Cardiac muscle cell (in vitro differentiated cells and primary cell): Measurements from ENCODE around the gene PDE10A. TPM values are rescaled to one million over a fixed set of nuclear protein-coding genes. Genes with fewer than 3 reads are reported as not detected.

Experiments
- DNase-seq, 2 donors: peaks; one replicate each; pipeline versions ENCODE4 v3.0.0 to v3.0.0-alpha.2; 2010 to 2017; ENCODE audit warnings: low read depth in 1 of 2, low spot score in 1 of 2
- H3K27ac ChIP-seq: fragments of 200-600 bp; sonication (generic); 2 replicates; pipeline ENCODE4 v1.5.1; 2016
- H3K27me3 ChIP-seq: fragments of 200-600 bp; sonication (generic); 2 replicates; pipeline ENCODE4 v1.6.0; 2016; ENCODE audit warnings: control low read depth
- H3K36me3 ChIP-seq: fragments of 200-600 bp; sonication (generic); 2 replicates; pipeline ENCODE4 v1.5.1; 2016; ENCODE audit warnings: control low read depth
- H3K4me1 ChIP-seq: fragments of 200-600 bp; sonication (generic); 2 replicates; pipeline ENCODE4 v1.8.1; 2017; ENCODE audit warnings: low read depth, mild to moderate bottlenecking, mixed run types
- H3K4me3 ChIP-seq: fragments of 200-600 bp; sonication (generic); 2 replicates; pipeline ENCODE4 v1.5.1; 2016; ENCODE audit warnings: mild to moderate bottlenecking
- H3K9me3 ChIP-seq: fragments of 200-600 bp; sonication (generic); 2 replicates; pipeline ENCODE4 v1.5.1; 2017; ENCODE audit warnings: low read depth, mild to moderate bottlenecking, control low read depth
- CTCF ChIP-seq: IDR thresholded peaks from 2 replicates; pipeline ENCODE4 v1.5.1; 2012; ENCODE audit warnings: low read depth, mild to moderate bottlenecking, low read length
- polyA plus RNA-seq: library from polyadenylated mRNA; unstranded; fragments of >200 nt; fragmentation: Nextera tagmentation; extraction: Ambion mirVana; gene quantifications from 2 replicates; pipeline ENCODE4 v1.2.1, GENCODE V29; 2016
- total RNA-seq: library from RNA; depleted of rRNA; stranded (reverse); fragments of >200 nt; gene quantifications from 2 replicates; pipeline ENCODE4 v1.2.3, GENCODE V29; 2016

PDE10A gene
- total and polyA plus RNA-seq, 2 experiments from 2014 or later: 0.82 to 5.4 TPM

GRCh38 chr6:165340532-165340931 is 322.5 kb downstream of the PDE10A start:
- H3K4me3 ChIP-seq: no peak overlapping the region
- H3K36me3 ChIP-seq: no peaks in the 10 kb centered on the region
- H3K9me3 ChIP-seq: no peaks in the 10 kb centered on the region
- TF ChIP-seq CTCF: no peak
- H3K4me1 ChIP-seq: no peaks in the 10 kb centered on the region
- no peak for DNase-seq
- no peaks in the 10 kb centered on the region for H3K27me3 ChIP-seq
- H3K27ac ChIP-seq: no peak overlapping the region

GRCh38 chr6:165325609-165326008 is 337.4 kb downstream of the PDE10A start:
- Histone ChIP-seq H3K36me3 (no peaks in the 10 kb centered on the region), H3K4me3 (no peak overlapping the region), H3K9me3 (no peaks in the 10 kb centered on the region), H3K27me3 (no peaks in the 10 kb centered on the region), H3K27ac (no peak overlapping the region), H3K4me1 (no peaks in the 10 kb centered on the region)
- TF ChIP-seq CTCF: no peak
- DNase-seq: no peak

GRCh38 chr6:165321555-165322145 is 341.4 kb downstream of the PDE10A start:
- Histone ChIP-seq H3K4me1 (no peaks in the 10 kb centered on the region), H3K27me3 (no peaks in the 10 kb centered on the region), H3K27ac (no peak overlapping the region), H3K9me3 (no peaks in the 10 kb centered on the region), H3K36me3 (no peaks in the 10 kb centered on the region), H3K4me3 (no peak overlapping the region)
- no peak for DNase-seq
- no peak for TF ChIP-seq CTCF

- no peaks in the 10 kb centered on the region for H3K4me1 ChIP-seq
- H3K36me3 ChIP-seq: no peaks in the 10 kb centered on the region
- no peak for TF ChIP-seq CTCF
- no peaks in the 10 kb centered on the region for H3K9me3 ChIP-seq
- H3K4me3 ChIP-seq: no peak overlapping the region
- no peak overlapping the region for H3K27ac ChIP-seq
- no peaks in the 10 kb centered on the region for H3K27me3 ChIP-seq
- DNase-seq: no peak
These were observed 341.9 kb downstream of the PDE10A start for GRCh38 chr6:165321150-165321549.

GRCh38 chr6:165317723-165318122 is 345.3 kb downstream of the PDE10A start:
- Histone ChIP-seq H3K9me3 (no peaks in the 10 kb centered on the region), H3K4me3 (no peak overlapping the region), H3K36me3 (no peaks in the 10 kb centered on the region), H3K27ac (no peak overlapping the region), H3K4me1 (no peaks in the 10 kb centered on the region), H3K27me3 (no peaks in the 10 kb centered on the region)
- no peak for TF ChIP-seq CTCF
- no peak for DNase-seq
